Cardiac muscle cell (in vitro differentiated cells and primary cell): ENCODE measurements around the gene PEX11A. TPM values are rescaled to one million over a fixed set of nuclear protein-coding genes. Genes with fewer than 3 reads are reported as not detected.

Experiments
- DNase-seq, 2 donors: peaks; one replicate each; pipeline versions ENCODE4 v3.0.0 to v3.0.0-alpha.2; 2010 to 2017; ENCODE audit warnings: low read depth in 1 of 2, low spot score in 1 of 2
- H3K27ac ChIP-seq: fragments of 200-600 bp; sonication (generic); 2 replicates; pipeline ENCODE4 v1.5.1; 2016
- H3K27me3 ChIP-seq: fragments of 200-600 bp; sonication (generic); 2 replicates; pipeline ENCODE4 v1.6.0; 2016; ENCODE audit warnings: control low read depth
- H3K36me3 ChIP-seq: fragments of 200-600 bp; sonication (generic); 2 replicates; pipeline ENCODE4 v1.5.1; 2016; ENCODE audit warnings: control low read depth
- H3K4me1 ChIP-seq: fragments of 200-600 bp; sonication (generic); 2 replicates; pipeline ENCODE4 v1.8.1; 2017; ENCODE audit warnings: low read depth, mild to moderate bottlenecking, mixed run types
- H3K4me3 ChIP-seq: fragments of 200-600 bp; sonication (generic); 2 replicates; pipeline ENCODE4 v1.5.1; 2016; ENCODE audit warnings: mild to moderate bottlenecking
- H3K9me3 ChIP-seq: fragments of 200-600 bp; sonication (generic); 2 replicates; pipeline ENCODE4 v1.5.1; 2017; ENCODE audit warnings: low read depth, mild to moderate bottlenecking, control low read depth
- polyA plus RNA-seq: library from polyadenylated mRNA; unstranded; fragments of >200 nt; fragmentation: Nextera tagmentation; extraction: Ambion mirVana; gene quantifications from 2 replicates; pipeline ENCODE4 v1.2.1, GENCODE V29; 2016
- total RNA-seq: library from RNA; depleted of rRNA; stranded (reverse); fragments of >200 nt; gene quantifications from 2 replicates; pipeline ENCODE4 v1.2.3, GENCODE V29; 2016
- TF ChIP-seq, protein P1 (sequence below): IDR thresholded peaks from 2 replicates; pipeline ENCODE4 v1.5.1; 2012; ENCODE audit warnings: low read depth, mild to moderate bottlenecking, low read length

Gene PEX11A
- total and polyA plus RNA-seq, 2 experiments from 2014 or later, result 5.9 to 12.0 TPM

DNA sequence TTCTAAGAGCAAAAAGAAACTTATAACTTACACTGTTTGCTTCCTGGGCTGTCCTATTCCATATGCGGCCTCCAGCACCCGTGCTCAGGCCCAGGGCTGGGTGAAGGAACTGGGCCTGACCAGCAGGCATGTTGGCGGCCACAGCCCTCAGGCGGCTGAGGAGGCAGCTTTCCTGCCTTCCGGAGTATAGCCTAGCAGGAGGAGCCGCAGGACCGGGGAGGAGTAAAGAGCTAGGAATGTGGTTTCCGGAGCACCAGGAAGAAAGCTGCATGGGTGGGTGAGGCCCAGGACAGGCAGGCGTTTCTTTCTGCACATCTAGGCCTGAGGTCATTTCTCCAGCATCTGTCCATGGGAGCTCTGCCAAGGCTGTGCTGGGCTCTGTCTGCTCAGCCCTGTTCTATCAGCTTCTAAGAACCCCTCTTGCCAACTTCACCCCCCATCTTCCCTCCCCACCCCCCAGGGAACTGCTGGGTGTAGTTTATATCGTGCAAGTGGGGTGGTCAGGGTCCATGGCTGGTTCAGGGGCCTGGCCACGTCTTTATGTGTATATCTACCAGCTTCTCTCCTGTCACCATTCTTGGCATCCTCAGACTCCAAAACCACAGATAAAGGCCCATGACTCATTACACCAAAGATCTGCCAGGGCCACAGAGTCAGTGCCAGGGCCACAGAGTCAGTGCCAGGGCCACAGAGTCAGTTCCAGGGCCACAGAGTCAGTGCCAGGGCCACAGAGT, 27.5 kb downstream of the PEX11A start:
- Histone ChIP-seq H3K9me3 (no peaks in the 10 kb centered on the region), H3K36me3 (no peaks in the 10 kb centered on the region), H3K27me3 (no peaks in the 10 kb centered on the region), H3K4me3 (no peak overlapping the region), H3K4me1 (no peaks in the 10 kb centered on the region), H3K27ac (no peak overlapping the region)
- DNase-seq, result peak in 1 of 2 donors; percentile 98
- TF ChIP-seq, protein P1, sequence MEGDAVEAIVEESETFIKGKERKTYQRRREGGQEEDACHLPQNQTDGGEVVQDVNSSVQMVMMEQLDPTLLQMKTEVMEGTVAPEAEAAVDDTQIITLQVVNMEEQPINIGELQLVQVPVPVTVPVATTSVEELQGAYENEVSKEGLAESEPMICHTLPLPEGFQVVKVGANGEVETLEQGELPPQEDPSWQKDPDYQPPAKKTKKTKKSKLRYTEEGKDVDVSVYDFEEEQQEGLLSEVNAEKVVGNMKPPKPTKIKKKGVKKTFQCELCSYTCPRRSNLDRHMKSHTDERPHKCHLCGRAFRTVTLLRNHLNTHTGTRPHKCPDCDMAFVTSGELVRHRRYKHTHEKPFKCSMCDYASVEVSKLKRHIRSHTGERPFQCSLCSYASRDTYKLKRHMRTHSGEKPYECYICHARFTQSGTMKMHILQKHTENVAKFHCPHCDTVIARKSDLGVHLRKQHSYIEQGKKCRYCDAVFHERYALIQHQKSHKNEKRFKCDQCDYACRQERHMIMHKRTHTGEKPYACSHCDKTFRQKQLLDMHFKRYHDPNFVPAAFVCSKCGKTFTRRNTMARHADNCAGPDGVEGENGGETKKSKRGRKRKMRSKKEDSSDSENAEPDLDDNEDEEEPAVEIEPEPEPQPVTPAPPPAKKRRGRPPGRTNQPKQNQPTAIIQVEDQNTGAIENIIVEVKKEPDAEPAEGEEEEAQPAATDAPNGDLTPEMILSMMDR, result no peak

DNA sequence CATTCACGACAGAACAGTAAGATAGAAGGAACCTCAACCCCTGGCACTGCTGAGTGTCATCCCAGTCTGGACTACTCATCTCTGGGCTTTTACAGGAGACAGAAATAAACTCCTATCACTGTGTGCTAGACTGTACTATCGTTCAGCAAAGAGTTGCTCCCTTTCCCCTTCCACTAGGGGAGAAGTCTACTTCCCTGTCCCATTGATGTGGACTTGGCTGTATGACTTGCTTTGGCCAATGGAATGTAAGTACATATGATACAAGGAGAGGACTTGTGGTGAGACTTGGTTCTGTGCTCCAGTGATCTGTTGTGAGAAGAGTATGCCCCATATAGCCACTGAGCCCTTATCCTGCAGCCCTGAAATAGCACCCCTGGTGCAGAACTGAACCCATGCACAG, 30.0 kb downstream of the PEX11A start:
- no peaks in the 10 kb centered on the region for H3K27me3 ChIP-seq
- H3K4me3 ChIP-seq, result no peak overlapping the region
- TF ChIP-seq, protein P1, result no peak
- no peaks in the 10 kb centered on the region for H3K36me3 ChIP-seq
- no peak overlapping the region for H3K27ac ChIP-seq
- DNase-seq, result no peak
- H3K4me1 ChIP-seq, result peaks cover 11% of the 10 kb centered on the region
- H3K9me3 ChIP-seq, result no peaks in the 10 kb centered on the region

DNA sequence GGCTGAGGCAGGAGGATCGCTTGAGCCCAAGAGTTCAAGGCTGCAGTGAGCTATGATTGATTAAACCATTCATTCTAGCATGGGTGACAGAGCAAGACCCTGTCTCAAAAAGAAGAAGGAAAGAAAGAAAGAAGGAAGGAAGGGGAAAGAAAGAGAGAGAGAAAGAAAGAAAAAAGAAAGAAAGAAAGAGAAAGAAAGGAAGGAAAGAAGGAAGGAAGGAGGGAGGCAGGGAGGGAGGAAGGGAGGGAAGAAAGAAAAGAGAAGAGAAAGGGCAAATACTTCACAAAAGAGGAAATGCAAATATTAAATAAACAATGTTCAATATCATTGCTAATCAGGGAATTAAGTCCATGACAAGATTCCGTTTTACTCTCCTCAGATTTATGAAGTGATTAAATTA, 31.3 kb downstream of the PEX11A start:
- peaks cover 14% of the 10 kb centered on the region for H3K4me1 ChIP-seq
- no peak for DNase-seq
- H3K27ac ChIP-seq, result no peak overlapping the region
- no peaks in the 10 kb centered on the region for H3K9me3 ChIP-seq
- H3K27me3 ChIP-seq, result no peaks in the 10 kb centered on the region
- H3K4me3 ChIP-seq, result no peak overlapping the region
- no peaks in the 10 kb centered on the region for H3K36me3 ChIP-seq
- TF ChIP-seq, protein P1, result no peak

DNA sequence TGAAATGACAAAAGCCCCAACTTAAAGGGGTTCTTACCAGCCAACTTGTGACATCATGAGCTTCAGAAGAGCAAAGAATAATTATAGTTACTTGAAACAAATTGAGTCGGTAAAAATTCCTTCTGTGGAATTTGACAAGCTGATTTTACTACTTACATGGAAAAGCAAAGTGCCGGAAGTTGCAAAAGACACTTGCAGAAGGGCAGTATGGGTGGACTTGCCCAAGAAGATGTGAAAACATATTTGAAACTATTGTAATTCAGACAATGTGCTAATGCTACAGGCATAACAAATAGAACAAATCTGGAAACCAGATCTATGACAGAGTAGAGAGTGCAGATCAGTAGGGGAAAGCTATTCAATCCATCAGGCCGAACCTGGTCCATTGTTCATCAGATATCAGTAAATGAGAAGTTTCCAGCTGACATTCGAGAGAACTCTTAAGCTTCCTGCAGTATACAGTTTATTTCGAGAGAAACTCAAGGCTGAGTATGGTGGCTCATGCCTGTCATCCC, 32.8 kb downstream of the PEX11A start:
- Histone ChIP-seq H3K4me3 (no peak overlapping the region), H3K36me3 (no peaks in the 10 kb centered on the region), H3K9me3 (no peaks in the 10 kb centered on the region), H3K4me1 (peaks cover 20% of the 10 kb centered on the region), H3K27ac (no peak overlapping the region), H3K27me3 (no peaks in the 10 kb centered on the region)
- TF ChIP-seq, protein P1, result no peak
- no peak for DNase-seq

DNA sequence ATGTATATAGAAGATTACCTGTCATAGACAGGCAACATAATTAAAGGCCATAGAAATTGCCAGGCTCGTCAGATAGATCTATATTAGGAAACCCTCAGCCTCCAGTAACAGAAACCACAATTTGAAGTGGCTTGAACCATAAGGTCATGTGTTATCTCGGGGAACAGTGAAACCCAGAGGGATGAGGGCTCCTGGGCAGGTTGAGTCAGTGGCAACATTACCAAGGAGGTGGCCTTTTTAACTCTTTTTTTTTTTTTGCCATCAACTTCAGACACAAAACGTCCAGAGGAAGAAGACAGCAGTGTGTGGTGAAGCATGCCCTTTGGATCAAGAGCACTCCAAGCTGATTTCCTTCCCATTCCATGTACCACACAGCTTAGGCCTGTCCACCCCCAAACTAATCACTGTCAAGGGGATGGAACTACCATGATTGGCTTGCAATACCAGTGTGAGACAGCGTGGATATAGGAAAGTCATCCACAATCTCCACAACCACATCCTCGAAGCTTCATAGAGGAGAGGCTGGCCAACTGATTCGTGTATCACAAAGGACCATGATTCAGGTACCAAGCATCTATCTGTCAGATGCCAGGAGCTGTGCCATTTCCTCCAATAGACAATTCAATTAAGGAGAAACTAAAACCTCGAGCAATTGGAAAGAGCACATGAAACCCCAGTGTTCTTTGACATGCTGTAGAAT, 34.3 kb downstream of the PEX11A start:
- peak overlapping the region; percentile 93 for H3K27ac ChIP-seq
- no peaks in the 10 kb centered on the region for H3K9me3 ChIP-seq
- TF ChIP-seq, protein P1, result no peak
- no peak overlapping the region for H3K4me3 ChIP-seq
- H3K4me1 ChIP-seq, result peaks cover 20% of the 10 kb centered on the region
- H3K36me3 ChIP-seq, result peaks cover 7% of the 10 kb centered on the region
- DNase-seq, result peak in 1 of 2 donors; percentile 48
- H3K27me3 ChIP-seq, result no peaks in the 10 kb centered on the region
